Measurements from ENCODE around the gene SYS1.

SYS1 gene

GRCh38 chr20:45362804-45363610 lies at the start of gene SYS1:
TSS of gene SYS1 (plus strand) at chr20:45363156. CDS start at chr20:45363532, 376 bp downstream.
- peak; percentile 97 for DNase-seq (ENCODE audit: low read depth)

GRCh38 chr20:45313943-45314342 lies 49.0 kb upstream of the SYS1 start:
- no peak for DNase-seq (ENCODE audit: low read depth)

- no peak for DNase-seq (ENCODE audit: low read depth)
Measured at GRCh38 chr20:45315672-45316071, 47.3 kb upstream of the SYS1 start.

- no peak for DNase-seq (ENCODE audit: low read depth)
Measured at GRCh38 chr20:45316150-45317080, 46.5 kb upstream of the SYS1 start.

- no peak for DNase-seq (ENCODE audit: low read depth)
Measured at GRCh38 chr20:45317826-45318225, 45.1 kb upstream of the SYS1 start.

GRCh38 chr20:45318386-45318939 lies 44.5 kb upstream of the SYS1 start:
- DNase-seq (ENCODE audit: low read depth): no peak

GRCh38 chr20:45318948-45319347 lies 44.0 kb upstream of the SYS1 start:
- no peak for DNase-seq (ENCODE audit: low read depth)

GRCh38 chr20:45320948-45321595 lies 41.9 kb upstream of the SYS1 start:
- no peak for DNase-seq (ENCODE audit: low read depth)

- no peak for DNase-seq (ENCODE audit: low read depth)
Measured at GRCh38 chr20:45322952-45323383, 40.0 kb upstream of the SYS1 start.

- DNase-seq (ENCODE audit: low read depth): no peak
Measured at GRCh38 chr20:45323731-45324130, 39.2 kb upstream of the SYS1 start.

GRCh38 chr20:45325371-45325770 lies 37.6 kb upstream of the SYS1 start:
- DNase-seq (ENCODE audit: low read depth): no peak

- no peak for DNase-seq (ENCODE audit: low read depth)
Measured at GRCh38 chr20:45328451-45328850, 34.5 kb upstream of the SYS1 start.

GRCh38 chr20:45329497-45330319 lies 33.2 kb upstream of the SYS1 start:
- no peak for DNase-seq (ENCODE audit: low read depth)

GRCh38 chr20:45330476-45330875 lies 32.5 kb upstream of the SYS1 start:
- DNase-seq (ENCODE audit: low read depth): no peak

GRCh38 chr20:45336530-45337366 lies 26.2 kb upstream of the SYS1 start:
- no peak for DNase-seq (ENCODE audit: low read depth)

GRCh38 chr20:45337367-45338120 lies 25.4 kb upstream of the SYS1 start:
- DNase-seq (ENCODE audit: low read depth): no peak

- no peak for DNase-seq (ENCODE audit: low read depth)
Measured at GRCh38 chr20:45338121-45339030, 24.6 kb upstream of the SYS1 start.

- DNase-seq (ENCODE audit: low read depth): no peak
Measured at GRCh38 chr20:45339084-45339483, 23.9 kb upstream of the SYS1 start.

Measured in activated T-helper 9 cell treated with anti-CD3 and anti-CD28 coated beads, Interleukin-2, amount 50 U/mL, for 16 hours (primary cell).